Amniotic epithelial cell (primary cell): ENCODE data around the gene DIPK1C.

Experiments used
- DNase-seq: peaks from one replicate; pipeline ENCODE4 v3.0.0-alpha.2; 2010; ENCODE audit warnings: low read depth

The DIPK1C gene

GRCh38 chr18:74482697-74483096 is 25.6 kb upstream of the DIPK1C start:
- DNase-seq: no peak

GRCh38 chr18:74480149-74480651 is 23.1 kb upstream of the DIPK1C start:
- no peak for DNase-seq

- no peak for DNase-seq
These were observed 22.5 kb upstream of the DIPK1C start for GRCh38 chr18:74479486-74480148.

GRCh38 chr18:74478880-74479279 is 21.8 kb upstream of the DIPK1C start:
- peak; percentile 9 for DNase-seq

DNA sequence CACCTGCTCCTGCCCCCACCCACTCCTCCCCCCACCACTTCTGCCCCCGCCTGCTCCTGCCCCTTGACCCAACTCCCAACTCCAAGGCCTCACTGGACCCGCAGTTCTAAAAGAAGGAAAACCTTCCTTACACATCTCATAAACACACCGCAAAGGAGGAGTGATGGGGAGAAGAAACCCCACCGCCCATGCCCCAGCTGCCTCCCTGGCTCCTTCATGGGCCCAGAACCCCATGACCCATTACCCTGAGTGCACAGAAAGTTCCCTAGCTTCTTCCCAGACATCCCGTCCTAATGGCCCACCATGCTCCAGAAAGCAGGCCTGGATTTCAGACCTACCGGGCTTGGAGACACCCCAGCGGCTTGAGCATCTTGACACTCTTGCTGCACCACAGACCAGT is 21.2 kb upstream of the DIPK1C start:
- no peak for DNase-seq

- no peak for DNase-seq
These were observed 20.7 kb upstream of the DIPK1C start for GRCh38 chr18:74477771-74478170.

- peak; percentile 6 for DNase-seq
These were observed 19.0 kb upstream of the DIPK1C start for GRCh38 chr18:74476140-74476539.

DNA sequence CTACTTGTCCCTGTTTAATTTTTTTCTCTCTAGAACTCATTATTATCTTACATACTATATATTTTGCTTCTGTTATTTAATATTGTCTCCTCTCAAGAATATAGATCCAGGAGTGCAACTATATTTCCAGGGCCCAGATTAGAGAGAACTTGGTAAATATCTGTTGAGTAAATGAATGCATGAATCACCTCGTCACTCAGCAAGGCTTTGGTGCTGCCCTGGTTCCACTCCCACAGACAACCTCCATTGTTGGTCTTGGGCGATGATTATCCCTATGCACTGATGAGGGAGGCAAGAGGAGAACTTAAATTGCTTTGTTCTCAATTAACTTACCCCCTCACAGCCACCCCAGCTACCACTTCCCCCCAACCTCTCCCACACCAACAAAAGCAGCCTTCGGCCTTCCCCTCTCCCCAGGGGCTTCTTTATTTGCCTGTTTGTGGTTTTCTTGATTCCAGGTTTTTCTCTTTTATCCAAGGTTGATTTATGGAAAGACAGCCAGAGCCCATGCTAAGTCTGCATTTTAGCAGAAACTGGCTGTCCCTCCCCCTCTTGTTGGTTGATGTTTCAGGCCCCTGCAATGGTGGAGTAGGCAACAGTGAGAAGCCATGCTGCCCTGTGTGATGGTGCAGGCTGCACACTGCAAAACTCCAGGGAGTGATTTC is 17.0 kb upstream of the DIPK1C start:
- no peak for DNase-seq

GRCh38 chr18:74472312-74472711 is 15.2 kb upstream of the DIPK1C start:
- DNase-seq: peak; percentile 8

- DNase-seq: no peak
These were observed 11.5 kb upstream of the DIPK1C start for GRCh38 chr18:74468547-74469061.

DNA sequence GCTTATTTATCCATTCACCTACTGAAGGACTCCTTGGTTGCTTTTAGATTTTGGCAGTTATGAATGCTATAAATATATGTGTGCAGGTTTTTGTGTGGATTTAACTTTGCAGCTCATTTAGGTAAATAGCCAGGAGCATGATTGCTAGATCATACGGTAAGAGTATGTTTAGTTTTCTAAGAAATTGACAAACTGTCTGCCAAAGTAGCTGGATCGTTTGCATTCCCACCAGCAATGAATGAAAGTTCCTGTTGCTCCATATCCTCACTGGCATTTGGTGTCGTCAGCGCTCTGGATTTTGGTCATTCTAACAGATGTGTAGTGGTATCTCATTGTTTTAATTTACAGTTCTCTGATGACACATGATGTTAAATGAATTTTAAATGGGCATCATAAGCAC is 8.7 kb upstream of the DIPK1C start:
- no peak for DNase-seq

- no peak for DNase-seq
These were observed 6.9 kb upstream of the DIPK1C start for GRCh38 chr18:74463983-74464382.

DNA sequence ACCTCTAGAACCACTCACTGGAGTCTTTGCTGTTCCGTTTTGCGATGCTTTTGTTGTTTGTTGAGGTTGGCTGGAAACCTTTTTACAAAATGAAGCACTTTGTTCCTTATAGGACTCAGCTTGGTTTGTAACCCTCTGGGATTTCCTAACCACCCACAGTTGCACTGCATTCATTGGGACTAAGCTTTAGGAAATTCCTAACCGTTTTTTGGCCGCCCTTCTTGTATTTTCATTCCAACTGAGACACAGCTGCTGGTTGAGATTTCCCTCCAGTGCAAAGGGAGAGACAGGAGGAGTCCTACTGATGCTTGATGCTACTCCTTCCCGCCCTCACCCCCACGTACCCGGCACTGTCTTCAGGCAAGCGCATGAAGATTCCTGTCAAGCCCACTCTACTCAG is 6.1 kb upstream of the DIPK1C start:
- no peak for DNase-seq

GRCh38 chr18:74460825-74461224 is 3.7 kb upstream of the DIPK1C start:
- DNase-seq: no peak

GRCh38 chr18:74459889-74460288 is 2.8 kb upstream of the DIPK1C start:
- no peak for DNase-seq

GRCh38 chr18:74457725-74458421 is 765 bp upstream of the DIPK1C start:
- no peak for DNase-seq

DNA sequence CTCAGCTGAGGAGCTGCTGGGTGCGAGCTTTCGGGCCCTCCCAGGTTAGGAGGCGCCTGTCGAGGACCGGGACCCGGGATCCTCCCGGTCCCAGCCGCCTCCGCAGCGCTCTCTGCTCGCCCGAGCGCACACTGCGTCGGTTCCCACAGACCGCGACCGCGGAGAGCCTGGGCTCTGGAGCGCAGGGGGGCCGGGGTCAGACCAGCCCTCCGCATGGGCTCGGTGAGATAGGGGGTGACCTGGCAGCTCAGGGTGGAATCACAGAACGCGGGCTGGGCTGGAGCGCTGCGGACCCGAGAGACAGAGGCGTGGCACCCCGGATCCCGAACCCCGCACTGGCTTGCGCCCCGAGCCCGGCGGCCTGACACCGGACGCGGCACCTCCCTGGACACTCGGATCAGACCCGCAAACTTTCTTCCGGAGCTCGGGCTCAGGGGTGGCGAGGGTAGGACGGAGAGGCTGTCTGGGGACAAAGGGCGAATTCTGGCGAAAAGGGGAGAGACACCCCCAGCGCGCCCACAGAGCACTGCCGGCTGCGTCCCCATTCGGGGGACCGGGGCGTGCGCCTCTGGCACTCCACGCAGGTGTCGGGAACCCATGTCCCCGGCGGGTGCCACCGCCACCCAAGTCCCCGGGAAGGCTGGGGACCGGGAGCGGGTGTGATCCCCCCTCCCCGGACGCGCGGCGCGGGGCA is 612 bp downstream of the DIPK1C start:
- DNase-seq: no peak

- no peak for DNase-seq
These were observed 1.1 kb downstream of the DIPK1C start for GRCh38 chr18:74456017-74456348.

DNA sequence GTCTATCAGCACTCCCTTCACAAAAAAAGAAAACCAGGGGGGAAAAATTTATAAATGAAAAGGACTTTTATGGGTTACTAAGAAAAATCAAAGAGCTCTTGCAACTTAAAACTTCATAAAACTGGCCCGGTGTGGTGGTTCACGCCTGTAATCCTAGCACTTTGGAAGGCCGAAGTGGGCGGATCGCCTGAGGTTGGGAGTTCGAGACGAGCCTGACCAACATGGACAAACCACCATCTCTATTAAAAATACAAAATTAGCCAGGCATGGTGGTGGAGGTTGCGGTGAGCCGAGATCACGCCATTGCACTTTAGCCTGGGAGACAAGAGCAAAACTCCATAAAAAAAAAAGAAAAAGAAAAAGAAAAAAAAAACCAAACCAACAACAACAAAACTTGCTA is 1.7 kb downstream of the DIPK1C start:
- no peak for DNase-seq

- no peak for DNase-seq
These were observed 2.8 kb downstream of the DIPK1C start for GRCh38 chr18:74454279-74454751.

- no peak for DNase-seq
These were observed 3.4 kb downstream of the DIPK1C start for GRCh38 chr18:74453642-74454198.

DNA sequence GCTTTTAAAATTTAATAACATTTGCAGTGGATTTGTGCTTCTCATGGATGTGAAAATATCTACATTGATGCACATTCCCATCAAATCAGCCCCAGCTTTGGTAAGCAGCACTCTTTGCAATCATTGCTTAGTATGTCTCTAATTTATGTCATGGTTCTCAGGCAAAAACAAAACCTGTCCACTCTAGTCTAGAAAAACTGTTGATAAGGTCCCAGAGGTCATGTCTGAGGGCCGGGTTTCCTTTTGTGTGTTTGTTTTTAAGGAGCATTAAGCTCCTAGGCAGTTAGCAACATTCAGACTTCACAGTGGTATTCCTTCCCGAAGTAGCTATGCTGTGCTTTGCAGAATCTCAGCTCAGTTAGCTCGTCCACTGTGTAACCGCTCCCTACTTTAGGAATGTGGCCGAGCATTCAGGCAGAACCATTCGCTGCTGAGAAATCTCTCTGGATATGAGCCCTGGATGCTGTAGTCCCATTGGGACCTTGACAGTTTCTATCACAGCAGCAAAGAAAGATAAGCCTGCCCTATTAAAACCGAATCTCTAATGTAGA is 4.0 kb downstream of the DIPK1C start:
- no peak for DNase-seq
